ENCODE data around the gene FXYD5. TPM values are rescaled to one million over a fixed set of nuclear protein-coding genes. Genes with fewer than 3 reads are reported as not detected.

The FXYD5 gene
- polyA plus RNA-seq, 1 donor from 2014 or later: not detected

- H3K79me2 ChIP-seq (replicated peaks; ENCODE audit: insufficient read depth, low read length): no peaks in the 10 kb centered on the region
- no peaks in the 10 kb centered on the region for H3K9me3 ChIP-seq (ENCODE audit: low read length)
- no peak within 1 kb of the TSS for H2AFZ ChIP-seq (ENCODE audit: low read depth, low read length)
- TF ChIP-seq SMC3 (conservative IDR thresholded peaks at IDR 0.05; ENCODE audit: poor library complexity) (no peak), RAD21 (conservative IDR thresholded peaks at IDR 0.05) (no peak), MXI1 (conservative IDR thresholded peaks at IDR 0.05; ENCODE audit: poor library complexity, severe bottlenecking) (no peak), POLR2AphosphoS5 (IDR thresholded peaks at IDR 0.05) (no peak)
- TF ChIP-seq, protein P1, sequence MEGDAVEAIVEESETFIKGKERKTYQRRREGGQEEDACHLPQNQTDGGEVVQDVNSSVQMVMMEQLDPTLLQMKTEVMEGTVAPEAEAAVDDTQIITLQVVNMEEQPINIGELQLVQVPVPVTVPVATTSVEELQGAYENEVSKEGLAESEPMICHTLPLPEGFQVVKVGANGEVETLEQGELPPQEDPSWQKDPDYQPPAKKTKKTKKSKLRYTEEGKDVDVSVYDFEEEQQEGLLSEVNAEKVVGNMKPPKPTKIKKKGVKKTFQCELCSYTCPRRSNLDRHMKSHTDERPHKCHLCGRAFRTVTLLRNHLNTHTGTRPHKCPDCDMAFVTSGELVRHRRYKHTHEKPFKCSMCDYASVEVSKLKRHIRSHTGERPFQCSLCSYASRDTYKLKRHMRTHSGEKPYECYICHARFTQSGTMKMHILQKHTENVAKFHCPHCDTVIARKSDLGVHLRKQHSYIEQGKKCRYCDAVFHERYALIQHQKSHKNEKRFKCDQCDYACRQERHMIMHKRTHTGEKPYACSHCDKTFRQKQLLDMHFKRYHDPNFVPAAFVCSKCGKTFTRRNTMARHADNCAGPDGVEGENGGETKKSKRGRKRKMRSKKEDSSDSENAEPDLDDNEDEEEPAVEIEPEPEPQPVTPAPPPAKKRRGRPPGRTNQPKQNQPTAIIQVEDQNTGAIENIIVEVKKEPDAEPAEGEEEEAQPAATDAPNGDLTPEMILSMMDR (IDR thresholded peaks at IDR 0.05; ENCODE audit: poor library complexity, severe bottlenecking): no peak
- peaks cover 18% of the 10 kb centered on the region for H3K27me3 ChIP-seq (ENCODE audit: insufficient read depth, low read depth, low read length)
- H3K4me3 ChIP-seq (ENCODE audit: low read length): no peak within 1 kb of the TSS
- peaks cover 6% of the 10 kb centered on the region for H3F3A ChIP-seq (ENCODE audit: insufficient read depth, low read length, poor library complexity, severe bottlenecking)
- no peak within 1 kb of the TSS for H3K4me2 ChIP-seq (ENCODE audit: low read length)
- no peak within 1 kb of the TSS for H3K27ac ChIP-seq (ENCODE audit: low read length)
- H4K20me1 ChIP-seq (ENCODE audit: insufficient read depth): no peaks in the 10 kb centered on the region
- no peaks in the 10 kb centered on the region for H3K36me3 ChIP-seq (ENCODE audit: insufficient read depth, low read length)
- no peaks in the 10 kb centered on the region for H3K9me2 ChIP-seq (ENCODE audit: insufficient read depth, low read length)
- no peak within 1 kb of the TSS for H3K9ac ChIP-seq (ENCODE audit: low read length)
These were observed 16.1 kb upstream of the FXYD5 start, which contains the start of gene FXYD1 for GRCh38 chr19:35138305-35138892. TSS of gene FXYD1 (plus strand) at chr19:35138824. CDS start at chr19:35140080, 1,256 bp downstream.

GRCh38 chr19:35140207-35140961, 14.2 kb upstream of the FXYD5 start:
- H4K20me1 ChIP-seq (ENCODE audit: insufficient read depth): no peaks in the 10 kb centered on the region
- peak overlapping the region; percentile 38 for H3K9ac ChIP-seq (ENCODE audit: low read length)
- H3K4me2 ChIP-seq (ENCODE audit: low read length): no peak overlapping the region
- H3K27me3 ChIP-seq (ENCODE audit: insufficient read depth, low read depth, low read length): peaks cover 18% of the 10 kb centered on the region
- peaks cover 6% of the 10 kb centered on the region for H3F3A ChIP-seq (ENCODE audit: insufficient read depth, low read length, poor library complexity, severe bottlenecking)
- H3K4me3 ChIP-seq (ENCODE audit: low read length): peak overlapping the region; percentile 47
- H3K27ac ChIP-seq (ENCODE audit: low read length): no peak overlapping the region
- H3K9me2 ChIP-seq (ENCODE audit: insufficient read depth, low read length): no peaks in the 10 kb centered on the region
- H2AFZ ChIP-seq (ENCODE audit: low read depth, low read length): peak overlapping the region; percentile 14
- no peak for TF ChIP-seq RAD21 (conservative IDR thresholded peaks at IDR 0.05)
- TF ChIP-seq, protein P1 (IDR thresholded peaks at IDR 0.05; ENCODE audit: poor library complexity, severe bottlenecking): no peak
- no peak for TF ChIP-seq EZH2 (IDR thresholded peaks at IDR 0.05; ENCODE audit: borderline replicate concordance, insufficient read depth, low read length, poor library complexity, severe bottlenecking)
- no peaks in the 10 kb centered on the region for H3K36me3 ChIP-seq (ENCODE audit: insufficient read depth, low read length)
- H3K9me3 ChIP-seq (ENCODE audit: low read length): no peaks in the 10 kb centered on the region
- H3K79me2 ChIP-seq (replicated peaks; ENCODE audit: insufficient read depth, low read length): no peaks in the 10 kb centered on the region
